ENCODE measurements around the gene OTOGL.
"Not testable (repeated sequence)": the region's sequence is repeated elsewhere in the genome, so short reads cannot be mapped to it uniquely, and the experiment has no call there.

The OTOGL gene

GRCh38 chr12:80140005-80140404 is 40.7 kb downstream of the OTOGL start:
- no peak for DNase-seq

GRCh38 chr12:80142640-80143039 is 43.3 kb downstream of the OTOGL start:
- peak in 1 of 2 experiments; percentile 15 for DNase-seq

- DNase-seq = no peak
Measured at GRCh38 chr12:80143537-80143936, 44.2 kb downstream of the OTOGL start.

GRCh38 chr12:80149547-80150313 is 50.4 kb downstream of the OTOGL start:
- not testable (repeated sequence) for DNase-seq

- no peak for DNase-seq
Measured at GRCh38 chr12:80151131-80151530, 51.8 kb downstream of the OTOGL start.

- no peak for DNase-seq
Measured at GRCh38 chr12:80154261-80154660, 54.9 kb downstream of the OTOGL start.

GRCh38 chr12:80156306-80156705 is 57.0 kb downstream of the OTOGL start:
- DNase-seq = no peak

- DNase-seq = no peak
Measured at GRCh38 chr12:80157645-80158044, 58.3 kb downstream of the OTOGL start.

- no peak for DNase-seq
Measured at GRCh38 chr12:80161612-80162011, 62.3 kb downstream of the OTOGL start.

GRCh38 chr12:80162177-80162576 is 62.8 kb downstream of the OTOGL start:
- DNase-seq = no peak

GRCh38 chr12:80165746-80166145 is 66.4 kb downstream of the OTOGL start:
- DNase-seq = no peak

GRCh38 chr12:80166751-80167150 is 67.4 kb downstream of the OTOGL start:
- DNase-seq = no peak

- DNase-seq = no peak
Measured at GRCh38 chr12:80168936-80169335, 69.6 kb downstream of the OTOGL start.

- DNase-seq = no peak
Measured at GRCh38 chr12:80170915-80171314, 71.6 kb downstream of the OTOGL start.

- DNase-seq = no peak
Measured at GRCh38 chr12:80173083-80173864, 73.9 kb downstream of the OTOGL start.

GRCh38 chr12:80175307-80175930 is 76.1 kb downstream of the OTOGL start:
- DNase-seq = no peak

GRCh38 chr12:80176706-80177105 is 77.4 kb downstream of the OTOGL start:
- DNase-seq = no peak

GRCh38 chr12:80178846-80179245 is 79.5 kb downstream of the OTOGL start:
- peak; percentile 28 to 29 for DNase-seq

- DNase-seq = no peak
Measured at GRCh38 chr12:80183939-80184338, 84.6 kb downstream of the OTOGL start.

- DNase-seq = no peak
Measured at GRCh38 chr12:80184926-80185325, 85.6 kb downstream of the OTOGL start.

- DNase-seq = no peak
Measured at GRCh38 chr12:80186727-80187217, 87.4 kb downstream of the OTOGL start.

- peak; percentile 21 to 22 for DNase-seq
Measured at GRCh38 chr12:80187660-80188090, 88.3 kb downstream of the OTOGL start.

- no peak for DNase-seq
Measured at GRCh38 chr12:80188576-80188975, 89.2 kb downstream of the OTOGL start.

- DNase-seq = no peak
Measured at GRCh38 chr12:80189241-80189640, 89.9 kb downstream of the OTOGL start.

Measured in activated T-cell treated with anti-CD3 and anti-CD28 coated beads, Interleukin-2, amount 50 U/mL, for 48 hours (primary cell).